Erythroblast (primary cell): ENCODE results near the gene LZTR1.

ENCODE experiments used
- DNase-seq, 2 experiments: peaks; one replicate each; lab custom pipeline; 2025; lab: John Stamatoyannopoulos, UW
- GATA1 ChIP-seq: IDR thresholded peaks from 2 replicates; pipeline ENCODE4 v1.6.1; 2011; ENCODE audit warnings: low read depth, mild to moderate bottlenecking, control low read depth, low read length, moderate library complexity
- POLR2A ChIP-seq: IDR thresholded peaks from 2 replicates; pipeline ENCODE4 v1.6.1; 2011; ENCODE audit warnings: mild to moderate bottlenecking, low read length

The LZTR1 gene

GRCh38 chr22:20976291-20976877 is 5.7 kb upstream of the LZTR1 start:
- TF ChIP-seq POLR2A, result no peak
- TF ChIP-seq GATA1, result no peak

GRCh38 chr22:20977019-20977418 is 5.1 kb upstream of the LZTR1 start:
- DNase-seq, result no peak
- TF ChIP-seq POLR2A, result no peak
- no peak for TF ChIP-seq GATA1

More at GRCh38 chr22:20976291-20976877, 5.7 kb upstream of the LZTR1 start:
- DNase-seq, result no peak

- TF ChIP-seq POLR2A (no peak), GATA1 (no peak)
- no peak for DNase-seq
Measured at GRCh38 chr22:20977516-20978170, 4.5 kb upstream of the LZTR1 start.

GRCh38 chr22:20978419-20978818 is 3.7 kb upstream of the LZTR1 start:
- no peak for DNase-seq
- TF ChIP-seq POLR2A (no peak), GATA1 (no peak)

GRCh38 chr22:20979243-20979809 is 2.8 kb upstream of the LZTR1 start:
- no peak for TF ChIP-seq GATA1
- no peak for TF ChIP-seq POLR2A
- DNase-seq, result peak; percentile 66 to 82

- TF ChIP-seq GATA1 (no peak), POLR2A (no peak)
- no peak for DNase-seq
Measured at GRCh38 chr22:20979940-20980453, 2.1 kb upstream of the LZTR1 start.

- no peak for DNase-seq
- TF ChIP-seq GATA1, result no peak
- no peak for TF ChIP-seq POLR2A
Measured at GRCh38 chr22:20980523-20980922, 1.6 kb upstream of the LZTR1 start.

GRCh38 chr22:20980938-20981722 is 967 bp upstream of the LZTR1 start:
- DNase-seq, result no peak
- TF ChIP-seq POLR2A, result no peak
- no peak for TF ChIP-seq GATA1

- DNase-seq, result no peak
- TF ChIP-seq POLR2A, result no peak
- no peak for TF ChIP-seq GATA1
Measured at GRCh38 chr22:20982563-20982882, 426 bp downstream of the LZTR1 start.

GRCh38 chr22:20983081-20983771 is 1.1 kb downstream of the LZTR1 start:
- TF ChIP-seq POLR2A (no peak), GATA1 (no peak)
- no peak for DNase-seq

- no peak for DNase-seq
- TF ChIP-seq POLR2A (no peak), GATA1 (no peak)
Measured at GRCh38 chr22:20985720-20986119, 3.6 kb downstream of the LZTR1 start.

- no peak for DNase-seq
Measured at GRCh38 chr22:20986365-20986764, 4.3 kb downstream of the LZTR1 start.

GRCh38 chr22:20987375-20987774 is 5.3 kb downstream of the LZTR1 start:
- DNase-seq, result no peak
- no peak for TF ChIP-seq POLR2A
- no peak for TF ChIP-seq GATA1

More at GRCh38 chr22:20986365-20986764, 4.3 kb downstream of the LZTR1 start:
- TF ChIP-seq POLR2A (no peak), GATA1 (no peak)
